GM12874 (cell line): ENCODE measurements around the gene SSH2.

Source experiments
- CTCF ChIP-seq: IDR thresholded peaks from 2 replicates; pipeline ENCODE4 v1.5.1; 2011; ENCODE audit warnings: low read depth, mild to moderate bottlenecking, control low read depth, low read length, moderate library complexity; ENCODE audit not compliant: insufficient read depth

Gene SSH2

DNA sequence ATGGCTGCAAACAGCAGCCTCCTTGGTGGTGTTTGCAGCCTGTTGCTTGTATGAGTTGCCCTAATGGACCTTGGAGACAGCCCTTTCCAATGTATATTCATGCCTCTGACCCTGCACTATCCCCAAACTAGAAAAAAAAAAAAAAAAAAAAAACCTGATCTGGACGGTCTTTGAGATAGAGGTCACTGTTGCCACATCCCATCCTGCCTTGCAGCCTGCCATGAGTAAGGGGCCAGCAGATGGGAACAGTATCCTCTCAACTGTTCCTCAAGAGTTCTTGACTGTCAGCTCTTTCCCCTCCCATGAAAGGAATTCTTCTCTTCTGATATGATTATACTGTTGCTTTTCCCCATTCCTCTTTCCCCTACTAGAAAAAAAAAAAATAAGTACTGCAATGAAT is 152.4 kb downstream of the SSH2 start:
- TF ChIP-seq CTCF: no peak

GRCh38 chr17:29776026-29776425 is 154.0 kb downstream of the SSH2 start:
- TF ChIP-seq CTCF: no peak

GRCh38 chr17:29772981-29773380 is 157.0 kb downstream of the SSH2 start:
- no peak for TF ChIP-seq CTCF

GRCh38 chr17:29771546-29771945 is 158.5 kb downstream of the SSH2 start:
- no peak for TF ChIP-seq CTCF

DNA sequence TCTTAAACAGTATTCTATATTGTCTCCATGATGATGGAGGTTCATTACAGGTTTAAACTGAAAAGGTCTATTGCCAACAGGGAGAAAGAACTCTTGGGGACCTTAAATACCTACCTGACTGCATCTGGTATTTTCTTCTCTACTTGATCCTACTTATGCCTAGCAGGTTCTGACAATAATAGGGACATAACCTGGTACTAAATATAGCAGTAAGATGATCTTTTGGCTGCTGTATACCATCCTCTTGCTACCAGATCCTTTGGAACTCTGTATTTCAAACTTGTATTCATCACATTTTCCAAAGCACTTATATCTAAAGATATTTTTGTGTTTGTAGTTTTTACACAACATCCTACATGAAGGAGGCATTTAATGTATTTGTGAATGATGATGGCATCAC is 160.8 kb downstream of the SSH2 start:
- TF ChIP-seq CTCF: no peak

DNA sequence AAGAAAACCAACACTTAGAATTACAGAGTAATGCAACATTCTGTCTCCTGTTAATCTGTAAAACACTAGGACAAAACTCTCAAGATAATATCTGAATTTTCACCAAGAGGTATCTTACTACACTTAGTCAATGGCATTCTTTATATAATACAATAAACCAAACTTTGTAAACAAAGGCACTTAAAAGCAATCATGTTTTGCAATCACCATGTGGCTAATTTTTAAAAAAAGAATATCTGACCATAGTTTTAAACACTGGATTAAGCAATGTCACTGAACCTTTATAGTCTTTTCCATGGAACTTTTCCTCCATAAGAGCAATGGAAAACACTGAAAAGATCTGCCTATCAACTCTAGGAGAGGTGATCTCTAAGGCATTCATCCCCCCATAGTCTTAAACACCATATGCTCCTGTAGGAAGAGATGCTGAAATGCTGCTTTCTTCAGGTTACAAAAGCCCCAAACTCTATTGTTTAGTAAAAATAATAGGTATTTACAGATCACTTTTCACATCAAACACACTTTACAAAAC is 163.2 kb downstream of the SSH2 start:
- TF ChIP-seq CTCF: no peak

DNA sequence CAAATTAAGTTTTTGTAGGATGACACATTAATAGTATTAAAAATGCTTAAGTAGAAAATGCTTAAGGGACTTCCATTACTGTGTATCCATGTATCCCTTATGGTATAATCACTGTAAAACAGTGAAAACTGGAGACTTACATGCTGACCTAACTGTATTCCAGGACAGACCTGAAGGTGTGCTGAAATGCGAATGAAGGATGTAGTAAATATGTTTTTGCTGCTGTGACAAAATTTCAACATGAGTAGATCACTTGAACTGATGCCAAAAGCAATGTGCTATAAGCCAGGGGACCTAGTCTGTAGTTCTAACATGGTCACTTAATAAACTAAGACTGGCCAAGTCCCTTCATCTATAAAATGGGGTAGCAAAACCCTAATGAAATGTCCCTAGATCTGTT is 165.3 kb downstream of the SSH2 start:
- no peak for TF ChIP-seq CTCF
